Fibroblast of skin of right quadriceps (primary cell): ENCODE measurements around the gene DPH2.

ENCODE experiments used
- DNase-seq: peaks from one replicate; pipeline ENCODE4 v3.0.0-alpha.2; 2013

Gene DPH2

DNA sequence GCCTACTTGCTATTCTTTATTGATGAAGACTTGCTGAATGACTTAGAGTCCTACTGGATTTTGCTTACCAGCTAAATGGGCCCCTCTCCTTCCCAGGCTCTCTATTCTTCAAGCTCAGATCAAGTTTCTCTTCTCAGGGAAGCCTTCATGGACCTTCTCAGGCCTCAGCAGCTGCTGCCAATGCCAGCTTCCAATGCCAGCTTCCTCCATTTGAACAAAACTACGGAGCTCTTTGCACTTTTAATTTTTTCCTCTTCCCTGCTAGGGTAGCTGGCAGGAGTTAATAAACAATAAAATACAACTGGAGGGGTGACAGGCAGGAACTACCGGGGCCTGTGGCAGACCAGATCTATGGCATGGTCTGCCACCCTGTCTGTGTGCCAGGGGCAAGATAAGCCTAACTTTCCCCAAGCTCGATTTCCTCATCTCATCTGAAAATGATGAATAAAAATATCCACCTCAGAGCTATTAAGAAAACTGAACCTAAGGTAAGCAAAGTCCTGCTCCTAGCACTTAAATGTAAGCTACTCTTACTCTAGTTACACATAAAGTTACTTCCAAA is 24.1 kb upstream of the DPH2 start:
- no peak for DNase-seq

DNA sequence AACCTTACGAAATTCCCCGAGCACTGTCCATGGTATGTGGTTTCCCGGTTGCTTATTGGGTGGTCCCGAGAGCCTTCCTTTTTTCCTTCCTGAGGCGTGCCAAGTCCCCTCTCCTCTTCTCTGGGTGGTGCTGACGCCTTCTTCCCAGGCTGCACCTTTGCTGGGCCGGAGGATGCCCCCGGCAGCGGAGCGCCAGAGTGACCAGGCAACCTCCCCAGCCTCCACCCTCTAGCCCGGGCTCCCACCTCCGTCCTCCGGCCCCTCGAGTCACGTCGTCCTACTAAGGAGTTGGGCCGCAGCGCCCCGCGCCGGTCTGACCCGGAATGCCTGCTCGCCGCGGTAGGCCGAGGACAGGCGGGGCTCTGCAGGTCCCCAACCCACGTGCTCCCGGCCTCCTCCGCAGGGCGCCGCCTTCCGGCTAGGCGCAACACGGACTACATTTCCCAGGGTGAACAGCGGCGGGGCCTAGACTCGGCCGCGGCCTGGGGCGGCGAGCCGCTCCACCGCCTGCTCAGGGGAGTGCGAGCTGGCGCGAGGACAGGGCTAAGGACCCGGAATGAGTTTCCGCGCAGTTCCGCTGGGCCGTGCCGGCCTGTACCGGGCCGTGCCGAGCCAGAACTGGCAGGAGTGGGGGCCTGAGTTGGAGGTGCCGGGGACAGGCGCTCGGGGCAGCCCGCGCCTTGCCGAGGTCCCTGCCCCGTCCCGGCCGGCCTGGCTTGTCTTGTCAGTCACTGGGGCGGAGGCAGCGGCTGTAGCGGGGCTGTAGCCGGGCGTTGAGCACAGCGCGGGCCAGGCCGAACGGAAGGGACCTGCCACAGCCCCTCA is 23.4 kb upstream of the DPH2 start, which contains the start of gene IPO13:
TSS of gene IPO13 (plus strand) at position 715 of the 825 bp plus-strand sequence. CDS start 651 bp downstream, outside the sequence.
- DNase-seq, result peak; percentile 94

DNA sequence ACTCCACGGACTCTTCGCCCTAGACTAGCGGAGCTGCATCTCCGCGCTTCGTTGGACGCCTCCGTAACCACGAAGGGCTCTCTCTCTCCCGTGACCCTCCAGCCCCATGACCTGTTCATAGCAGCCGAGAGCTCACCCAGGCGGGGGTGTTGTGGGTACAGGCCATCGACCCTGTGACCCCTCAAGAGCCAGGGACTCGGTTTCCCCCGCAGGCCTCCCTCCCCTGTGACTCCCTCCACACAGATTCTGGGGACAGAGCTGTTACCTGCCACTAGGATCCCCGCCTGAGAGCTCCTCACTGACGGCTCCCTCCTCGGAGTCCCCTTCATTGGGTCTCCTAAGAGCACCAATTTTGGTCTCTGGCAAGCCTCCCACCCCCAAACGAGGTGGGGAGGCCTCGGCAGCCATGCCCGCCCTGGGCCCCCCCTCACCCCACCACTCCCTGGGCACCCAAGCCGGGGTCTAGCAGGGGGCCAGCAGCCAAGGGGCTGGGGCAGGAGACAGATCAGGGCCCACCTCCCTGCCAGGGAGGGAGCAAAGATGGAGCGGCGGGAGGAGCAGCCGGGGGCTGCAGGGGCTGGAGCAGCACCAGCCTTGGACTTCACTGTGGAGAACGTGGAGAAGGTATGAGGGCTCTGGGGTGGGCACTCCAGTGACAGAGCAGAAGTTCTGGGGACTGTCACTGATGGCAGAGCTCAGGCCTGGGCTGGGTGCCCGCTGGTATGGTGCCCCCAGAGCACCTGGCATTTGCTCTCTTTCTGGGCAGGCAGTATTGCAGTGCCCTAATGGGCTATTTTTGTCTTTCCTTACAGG is 22.5 kb upstream of the DPH2 start:
- no peak for DNase-seq

DNA sequence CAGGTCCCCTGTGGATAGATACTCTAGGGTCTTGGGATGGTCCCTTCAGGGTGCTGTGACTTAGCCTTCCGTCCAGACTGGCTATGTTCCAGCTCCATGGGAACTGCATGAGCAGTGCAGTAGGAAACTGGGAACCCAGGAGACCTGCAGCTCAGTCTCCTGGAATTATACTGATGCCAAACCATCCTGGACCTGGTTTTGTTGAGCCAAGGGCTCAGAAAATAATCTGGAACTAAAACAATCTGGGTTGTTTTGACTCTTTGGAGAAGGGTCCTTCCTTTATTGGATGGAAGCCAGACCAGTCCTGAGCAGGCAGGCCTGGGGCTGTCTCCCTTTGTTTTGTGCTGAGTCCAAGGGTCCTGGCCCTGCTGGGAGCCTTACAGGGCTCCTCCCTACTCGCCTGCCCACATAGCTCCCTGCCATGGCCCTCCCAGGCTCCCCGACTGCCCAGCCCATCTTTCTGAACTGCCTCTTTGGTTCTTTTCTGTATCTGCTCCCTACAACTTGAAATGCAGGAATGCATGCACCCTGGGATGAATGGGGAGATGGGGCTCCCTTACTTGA is 21.9 kb upstream of the DPH2 start:
- no peak for DNase-seq

DNA sequence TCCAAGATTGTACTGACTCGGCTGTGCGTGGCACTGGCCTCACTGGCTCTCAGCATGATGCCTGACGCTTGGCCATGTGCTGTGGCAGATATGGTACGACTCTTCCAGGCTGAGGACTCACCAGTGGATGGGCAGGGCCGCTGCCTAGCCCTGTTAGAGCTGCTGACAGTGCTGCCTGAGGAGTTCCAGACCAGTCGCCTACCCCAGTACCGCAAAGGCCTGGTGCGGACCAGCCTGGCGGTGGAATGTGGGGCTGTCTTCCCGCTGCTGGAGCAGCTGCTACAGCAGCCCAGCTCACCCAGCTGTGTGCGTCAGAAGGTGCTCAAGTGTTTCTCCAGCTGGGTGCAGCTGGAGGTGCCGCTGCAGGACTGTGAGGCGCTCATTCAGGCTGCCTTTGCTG is 20.1 kb upstream of the DPH2 start:
- no peak for DNase-seq

DNA sequence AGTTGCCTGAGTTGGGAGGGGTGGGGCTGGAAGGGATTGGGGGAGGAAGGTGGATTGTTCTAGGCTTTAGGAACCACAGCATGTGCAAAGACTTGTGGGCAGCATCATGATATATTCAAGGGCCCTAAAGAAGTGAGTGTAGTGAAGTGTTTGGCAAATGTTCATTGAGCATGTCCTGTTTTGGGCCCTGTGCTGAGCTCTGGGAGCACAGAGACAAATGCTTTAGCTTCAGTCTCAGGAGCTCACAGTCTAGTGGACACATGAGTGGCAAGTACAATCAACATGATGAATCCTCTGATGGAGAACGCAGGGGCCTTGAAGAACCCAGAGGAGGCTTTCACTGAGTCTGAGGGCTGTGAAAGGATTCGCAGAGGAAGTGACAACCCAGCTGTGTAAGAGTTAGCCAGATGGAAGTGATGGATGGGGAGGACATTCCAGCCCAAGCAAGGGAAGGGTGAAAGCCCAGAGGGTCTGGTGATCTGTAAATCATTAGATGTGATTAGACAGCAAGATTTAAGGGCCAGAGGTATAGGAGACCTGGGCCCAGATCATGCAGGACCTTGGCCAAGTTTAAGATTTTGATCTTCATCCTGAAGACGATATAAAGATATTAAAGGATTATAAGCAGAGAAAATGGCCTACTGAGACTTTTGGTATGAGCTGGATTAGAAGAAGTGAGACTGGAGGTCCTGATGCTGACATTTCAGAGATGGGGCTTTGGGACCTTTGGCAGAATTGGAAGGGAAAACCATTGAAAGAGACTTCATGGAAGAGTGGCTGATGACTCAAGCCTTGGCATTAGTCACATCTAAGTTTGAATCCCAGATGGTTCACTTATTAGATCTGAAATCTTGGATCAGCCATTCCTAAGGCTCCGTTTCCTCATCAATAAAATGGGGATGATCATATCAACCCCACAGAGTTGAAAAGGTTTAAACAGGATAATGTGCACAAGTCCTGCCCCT is 18.5 kb upstream of the DPH2 start:
- DNase-seq, result no peak

DNA sequence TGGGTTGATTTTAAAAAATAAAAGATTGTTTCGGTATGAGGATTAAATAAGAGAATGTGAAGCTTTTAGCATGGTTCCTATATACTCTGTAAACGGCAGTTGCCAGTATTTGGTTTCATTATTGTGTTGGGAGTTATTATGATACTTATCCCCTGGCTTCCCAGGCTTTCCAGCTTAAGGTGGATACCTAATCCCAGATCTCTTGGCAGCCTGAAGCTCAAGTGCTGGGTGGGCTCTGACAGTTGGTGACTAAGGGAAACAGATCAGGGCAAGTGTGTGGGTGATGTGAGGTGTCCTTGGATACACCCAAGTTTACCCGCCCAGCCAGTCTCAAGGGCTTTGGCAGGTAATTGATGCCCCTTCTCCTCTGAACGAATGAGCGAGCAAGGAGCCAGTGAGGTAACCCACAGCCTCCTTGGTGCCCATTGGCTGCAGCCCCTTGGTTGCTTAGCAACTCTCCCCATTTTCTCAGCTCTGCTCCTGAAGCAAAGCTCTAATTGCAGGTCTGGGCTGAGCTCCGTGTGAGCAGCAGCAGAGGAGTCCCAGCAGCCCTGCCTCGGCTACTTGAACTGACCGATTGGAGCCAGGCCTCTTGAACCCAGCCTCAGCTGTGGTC is 17.0 kb upstream of the DPH2 start:
- no peak for DNase-seq

DNA sequence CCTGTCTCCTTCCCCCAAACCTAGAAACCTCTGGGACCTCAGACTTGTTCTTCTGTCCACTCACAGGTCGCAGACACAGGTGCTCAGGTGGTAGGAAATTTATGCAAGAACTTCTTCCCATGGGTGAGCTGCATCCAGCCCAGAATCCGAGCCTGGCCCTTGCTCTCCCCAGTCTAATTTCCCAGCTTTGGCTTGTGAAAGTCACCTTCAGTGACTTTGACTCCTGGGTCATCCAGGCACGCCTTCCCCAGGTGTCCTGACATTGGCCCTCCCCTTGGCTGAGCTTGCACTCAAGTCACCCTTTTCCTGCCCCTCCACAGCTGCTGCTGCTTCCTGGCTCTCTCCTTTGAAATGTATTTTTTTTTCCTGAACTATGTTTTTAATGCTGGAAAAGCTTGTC is 16.4 kb upstream of the DPH2 start:
- no peak for DNase-seq

DNA sequence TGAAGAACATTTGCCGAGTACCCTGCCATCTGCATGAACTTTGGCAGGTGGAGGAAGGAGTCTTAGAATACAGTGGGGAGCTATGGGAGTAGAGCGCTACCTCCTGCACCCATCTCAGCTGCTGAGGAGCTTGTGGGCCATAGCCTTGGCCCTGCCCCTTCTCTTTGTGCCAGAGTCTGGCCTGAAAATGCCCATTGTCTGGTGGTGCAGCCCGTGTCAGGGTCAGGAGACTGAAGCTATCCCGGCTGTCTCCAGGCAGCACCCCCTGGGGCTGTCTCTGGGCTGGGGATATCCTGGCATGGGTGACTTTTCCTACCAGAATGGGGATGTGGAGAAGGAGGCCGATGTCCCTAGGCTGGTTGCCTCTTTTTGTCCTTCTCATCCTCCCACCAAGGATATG is 15.8 kb upstream of the DPH2 start:
- no peak for DNase-seq

DNA sequence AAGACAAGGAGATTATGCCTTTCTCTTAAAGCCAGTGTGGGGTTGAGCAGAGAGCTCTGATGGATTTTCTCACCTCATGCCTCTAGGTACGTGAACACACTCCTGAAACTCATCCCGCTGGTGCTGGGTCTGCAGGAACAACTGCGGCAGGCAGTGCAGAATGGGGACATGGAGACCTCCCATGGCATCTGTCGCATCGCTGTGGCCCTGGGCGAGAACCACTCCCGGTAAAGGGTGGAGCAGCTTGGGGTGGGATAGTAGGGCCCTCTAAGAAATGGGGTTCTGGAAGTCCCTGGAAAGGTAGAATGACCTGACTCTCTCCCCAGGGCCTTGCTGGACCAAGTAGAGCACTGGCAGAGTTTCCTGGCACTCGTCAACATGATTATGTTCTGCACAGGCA is 13.6 kb upstream of the DPH2 start:
- DNase-seq, result no peak

DNA sequence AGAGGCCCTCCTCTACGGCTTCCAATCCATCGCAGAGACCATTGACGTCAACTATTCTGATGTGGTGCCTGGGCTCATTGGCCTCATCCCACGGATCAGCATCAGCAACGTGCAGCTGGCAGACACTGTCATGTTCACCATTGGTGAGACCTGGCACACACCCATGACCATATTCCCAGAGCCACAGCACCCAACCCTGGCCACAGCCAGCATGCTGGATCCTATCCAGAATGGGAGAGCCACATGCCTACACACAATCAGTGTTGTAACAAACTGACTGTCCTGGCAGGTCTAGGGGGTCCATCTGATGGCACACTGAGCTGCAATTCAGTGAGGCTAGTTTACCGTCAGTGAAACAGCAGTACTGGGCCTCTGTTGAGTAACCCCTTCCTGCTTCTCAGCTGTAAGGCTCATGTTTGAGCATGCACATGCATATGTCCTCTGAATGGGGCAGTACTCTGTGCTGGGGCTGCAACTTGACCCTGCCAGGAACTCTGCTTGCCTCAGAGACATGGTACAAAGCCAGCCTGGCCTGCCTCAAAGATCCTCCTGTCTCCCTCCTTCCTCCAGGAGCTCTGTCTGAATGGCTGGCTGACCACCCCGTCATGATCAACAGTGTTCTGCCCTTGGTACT is 12.3 kb upstream of the DPH2 start:
- DNase-seq, result no peak

DNA sequence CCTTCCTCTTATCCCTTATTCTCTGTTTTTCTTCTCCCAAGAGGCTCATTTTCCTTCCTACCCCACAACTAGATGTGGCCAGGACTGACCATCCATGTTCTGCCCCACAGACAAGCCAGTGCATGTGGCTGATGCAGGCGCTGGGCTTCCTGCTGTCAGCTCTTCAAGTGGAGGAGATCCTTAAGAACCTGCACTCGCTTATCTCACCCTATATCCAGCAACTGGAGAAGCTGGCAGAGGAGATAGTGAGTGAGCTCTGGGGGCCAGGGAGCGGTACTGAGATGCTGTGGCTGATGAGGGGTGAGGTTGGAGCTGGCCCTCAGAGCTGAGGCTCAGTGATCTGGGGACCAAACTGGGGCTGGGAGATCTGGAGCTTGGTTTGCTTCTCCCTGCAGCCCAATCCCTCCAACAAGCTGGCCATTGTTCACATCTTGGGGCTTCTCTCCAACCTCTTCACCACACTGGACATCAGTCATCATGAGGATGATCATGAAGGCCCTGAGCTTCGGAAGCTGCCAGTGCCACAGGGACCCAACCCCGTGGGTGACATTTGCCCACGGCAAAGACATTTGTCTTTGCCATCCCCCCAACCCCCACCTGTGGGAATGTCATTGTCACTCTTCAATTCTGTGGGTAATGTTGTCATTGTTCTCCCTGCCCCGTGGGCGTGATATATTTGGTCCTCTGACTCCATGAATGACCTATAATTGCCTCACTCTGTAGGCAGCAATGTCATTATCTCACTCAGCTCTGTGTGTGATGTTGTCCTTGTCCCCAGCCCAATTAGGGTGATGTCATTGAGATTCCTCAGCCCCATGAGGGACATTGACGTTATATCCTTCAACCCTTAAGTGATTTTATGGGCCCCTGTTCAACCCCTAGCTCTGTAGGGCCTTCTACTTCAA is 11.2 kb upstream of the DPH2 start:
- DNase-seq, result no peak

DNA sequence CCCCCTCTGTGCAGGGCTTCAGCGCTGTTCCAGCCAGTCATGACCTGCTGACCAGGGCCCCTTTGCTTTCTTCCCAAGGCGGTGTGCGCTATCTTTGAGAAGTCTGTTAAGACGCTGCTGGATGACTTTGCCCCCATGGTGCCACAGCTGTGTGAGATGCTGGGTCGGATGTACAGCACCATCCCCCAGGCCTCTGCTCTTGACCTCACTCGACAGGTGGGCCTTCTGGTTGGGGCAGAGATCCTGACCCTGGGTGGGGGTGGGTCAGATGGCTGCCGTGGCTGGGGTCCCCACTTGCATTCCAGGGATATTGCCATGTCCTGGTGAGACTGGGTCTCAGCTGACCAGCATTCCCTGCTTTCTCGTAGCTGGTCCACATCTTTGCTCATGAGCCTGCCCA is 9.0 kb upstream of the DPH2 start:
- no peak for DNase-seq

DNA sequence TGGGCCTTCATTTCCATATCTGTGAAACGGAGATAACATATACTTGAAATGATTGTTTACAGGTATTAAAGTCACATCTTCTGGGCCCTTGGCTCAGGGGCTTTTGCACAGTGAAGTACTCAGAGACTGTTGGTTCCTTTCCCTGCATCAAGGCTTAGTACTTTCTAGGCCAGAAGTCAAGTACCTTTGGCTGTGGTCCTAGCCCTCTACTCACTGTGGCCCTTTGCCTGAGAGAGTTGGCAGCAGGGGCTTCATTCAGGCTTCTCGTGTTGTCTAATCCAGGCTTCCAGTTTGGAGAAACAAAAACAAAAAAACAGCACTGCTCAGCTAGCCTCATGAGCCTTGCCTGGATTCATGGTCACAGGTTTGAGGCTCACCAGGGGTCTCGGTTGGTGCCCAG is 8.1 kb upstream of the DPH2 start:
- no peak for DNase-seq

DNA sequence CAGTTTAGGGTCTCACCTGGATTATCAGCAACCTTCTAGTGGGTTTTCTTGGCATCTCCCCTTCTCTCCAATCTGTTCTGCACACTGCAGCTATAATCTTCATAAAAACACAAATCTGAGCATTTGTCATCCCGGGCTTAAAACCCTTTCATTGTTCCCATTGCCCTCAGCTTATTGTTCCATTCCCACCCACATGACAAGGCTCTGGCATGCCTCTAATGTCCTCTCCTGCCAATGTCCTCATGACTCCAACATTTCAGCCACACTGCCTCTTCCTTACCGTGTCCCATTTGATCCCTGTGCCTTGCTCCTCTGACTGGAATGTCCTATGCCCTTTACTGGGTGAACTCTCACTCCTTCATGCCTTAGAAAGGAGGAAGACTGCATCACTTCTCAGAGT is 7.5 kb upstream of the DPH2 start:
- no peak for DNase-seq

DNA sequence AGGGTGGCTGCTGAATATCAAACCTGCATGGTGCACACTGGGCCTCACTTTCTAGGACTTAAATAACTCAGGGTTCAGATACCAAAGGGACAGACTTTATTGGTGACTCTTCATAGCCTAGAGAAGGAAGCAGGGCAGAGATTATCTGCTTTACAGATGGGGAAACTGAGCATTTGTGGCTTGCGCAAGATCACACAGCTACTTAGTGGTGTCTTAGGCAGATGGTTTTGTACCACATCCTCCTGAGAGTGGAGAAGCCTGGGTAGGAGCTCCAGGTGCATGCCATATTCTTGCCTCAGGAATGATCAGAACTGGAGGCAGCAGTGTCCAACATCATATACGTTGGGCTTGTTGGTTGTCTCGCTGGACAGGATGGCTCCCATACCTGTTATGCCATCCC is 6.8 kb upstream of the DPH2 start:
- no peak for DNase-seq

DNA sequence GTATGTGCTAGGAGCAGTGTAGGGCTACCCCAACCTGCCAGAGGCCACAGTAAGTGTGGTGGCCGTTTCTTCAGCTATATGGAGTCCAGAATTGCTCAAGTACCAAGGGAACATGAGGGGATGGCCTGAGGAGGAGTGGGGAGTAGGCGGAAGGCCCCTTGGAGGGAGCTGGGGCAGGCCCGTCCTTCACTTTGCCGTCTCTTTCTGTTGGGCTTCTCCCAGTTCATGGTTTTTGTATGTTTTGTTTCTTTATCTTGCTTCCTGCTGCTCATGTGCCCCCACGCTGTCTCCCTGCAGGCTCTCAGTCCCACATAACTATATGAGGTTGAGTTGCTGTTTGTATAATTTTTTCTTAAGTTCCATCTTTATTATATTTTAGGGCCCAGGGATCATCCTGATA is 5.9 kb upstream of the DPH2 start:
- no peak for DNase-seq

DNA sequence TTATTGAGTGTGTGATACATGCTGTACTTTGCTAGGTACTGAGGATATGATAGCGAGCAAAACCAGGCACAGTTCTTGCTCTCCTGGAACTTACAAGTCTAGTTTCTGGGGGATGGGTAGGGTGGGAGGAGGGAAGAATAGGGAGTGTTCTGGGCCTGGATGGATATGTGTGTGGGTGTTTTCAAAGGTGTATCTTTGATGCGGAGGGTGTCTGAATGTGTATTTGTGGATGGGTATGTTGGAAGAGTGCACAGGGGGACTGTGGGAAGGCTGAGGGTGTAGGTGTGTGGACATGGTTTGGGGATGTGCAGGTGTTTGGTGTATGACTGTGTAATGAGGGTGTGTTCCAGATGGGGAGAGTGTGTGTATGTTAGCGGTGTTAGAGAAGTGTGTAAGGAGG is 4.5 kb upstream of the DPH2 start:
- no peak for DNase-seq

DNA sequence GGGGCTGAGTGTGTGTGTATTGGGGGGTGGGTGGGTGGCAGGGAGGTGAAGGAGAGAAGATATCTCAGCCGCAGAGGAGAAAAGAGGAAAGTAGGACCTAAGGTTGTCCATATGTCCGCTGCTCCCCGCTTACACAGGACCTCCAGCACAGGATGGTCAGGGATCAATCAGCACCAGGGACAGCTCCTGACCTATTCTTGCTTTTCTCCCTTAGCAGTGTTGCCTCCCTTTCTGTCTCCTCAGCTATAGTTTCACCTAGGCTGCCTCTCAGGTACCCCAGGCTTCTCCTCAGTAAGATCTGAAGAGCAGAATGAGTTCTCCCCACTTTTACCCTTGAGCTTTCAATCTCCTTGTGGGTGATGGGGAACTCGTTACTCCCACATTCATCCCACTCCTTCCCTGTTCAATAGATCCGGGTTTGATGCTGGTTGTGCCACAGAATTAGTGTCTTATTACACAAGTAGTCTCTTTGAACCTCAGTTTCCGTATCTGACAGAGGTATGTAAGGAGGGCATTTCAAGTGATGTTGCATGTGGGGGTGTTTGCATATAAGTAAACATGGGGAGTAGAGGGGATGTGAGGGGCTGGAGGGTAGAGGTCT is 1.4 kb upstream of the DPH2 start:
- DNase-seq, result no peak

DNA sequence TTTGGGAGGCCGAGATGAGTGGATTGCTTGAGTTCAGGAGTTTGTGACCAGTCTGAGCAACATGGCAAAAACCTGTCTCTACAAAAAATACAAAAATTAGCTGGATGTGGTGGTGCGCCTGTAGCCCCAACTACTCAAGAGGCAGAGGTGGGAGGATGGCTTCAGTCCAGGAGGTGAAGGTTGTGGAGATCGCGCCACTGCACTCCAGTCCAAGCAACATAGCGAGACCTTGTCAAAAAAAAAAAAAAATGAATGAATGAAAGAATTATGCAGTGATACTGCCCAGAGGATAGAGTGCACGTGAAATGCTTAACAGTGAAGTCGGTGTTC is 429 bp upstream of the DPH2 start:
- DNase-seq, result no peak
